ENCODE data around the gene MRPL19.
"Not testable (repeated sequence)": the region's sequence is repeated elsewhere in the genome, so short reads cannot be mapped to it uniquely, and the experiment has no call there.

Gene MRPL19

GRCh38 chr2:75676464-75676863 is 29.9 kb downstream of the MRPL19 start:
- Histone ChIP-seq H3K9ac (no peak overlapping the region), H3K36me3 (ENCODE audit: insufficient read depth) (no peaks in the 10 kb centered on the region), H3K79me2 (ENCODE audit: insufficient read depth, low read depth) (no peaks in the 10 kb centered on the region), H3K4me2 (peak overlapping the region; percentile 39), H2AFZ (ENCODE audit: low read depth) (no peak overlapping the region), H3K4me3 (IDR thresholded peaks at IDR 0.05; ENCODE audit: insufficient read depth, low read depth, low read length) (no peak overlapping the region), H3K27ac (no peak overlapping the region; the same call in 1 of the 2 replicates), H4K20me1 (ENCODE audit: insufficient read depth) (no peaks in the 10 kb centered on the region), H3K4me1 (ENCODE audit: low read depth, poor library complexity, severe bottlenecking) (peaks cover 58% of the 10 kb centered on the region), H3K27me3 (ENCODE audit: insufficient read depth, low read depth) (no peaks in the 10 kb centered on the region)
- no peak for TF ChIP-seq CTCF (conservative IDR thresholded peaks at IDR 0.05; ENCODE audit: low read depth, low read length)

- no peaks in the 10 kb centered on the region for H3K36me3 ChIP-seq (ENCODE audit: insufficient read depth)
- TF ChIP-seq CTCF (conservative IDR thresholded peaks at IDR 0.05; ENCODE audit: low read depth, low read length): no peak
Observed at GRCh38 chr2:75679556-75679955, 33.0 kb downstream of the MRPL19 start.

DNA sequence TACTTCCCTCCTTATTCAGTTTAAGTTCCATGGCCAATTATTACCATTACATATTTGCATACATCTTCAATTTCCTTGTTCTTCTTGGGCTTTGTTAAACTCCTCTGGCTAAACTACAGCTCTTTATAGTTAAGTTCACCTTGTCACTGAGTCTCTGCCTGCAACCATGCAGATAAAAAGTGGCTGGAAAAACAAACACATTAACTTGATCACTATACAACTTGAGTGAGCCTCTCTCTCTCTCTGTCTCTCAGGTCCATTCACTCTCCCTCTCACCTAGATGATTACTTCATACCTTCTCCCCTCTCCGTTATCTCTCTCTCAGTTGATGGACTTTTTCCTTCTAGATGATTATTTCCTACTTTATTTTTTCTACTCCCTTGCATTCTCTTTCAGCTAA is 33.8 kb downstream of the MRPL19 start:
- H3K79me2 ChIP-seq (ENCODE audit: insufficient read depth, low read depth): no peaks in the 10 kb centered on the region
- no peak overlapping the region for H2AFZ ChIP-seq (ENCODE audit: low read depth)
- H4K20me1 ChIP-seq (ENCODE audit: insufficient read depth): no peaks in the 10 kb centered on the region
- no peaks in the 10 kb centered on the region for H3K36me3 ChIP-seq (ENCODE audit: insufficient read depth)
- H3K27me3 ChIP-seq (ENCODE audit: insufficient read depth, low read depth): no peaks in the 10 kb centered on the region
- no peak overlapping the region for H3K9ac ChIP-seq
- peaks cover 45% of the 10 kb centered on the region for H3K4me1 ChIP-seq (ENCODE audit: low read depth, poor library complexity, severe bottlenecking)
- no peak overlapping the region for H3K4me2 ChIP-seq
- H3K4me3 ChIP-seq (IDR thresholded peaks at IDR 0.05; ENCODE audit: insufficient read depth, low read depth, low read length): no peak overlapping the region
- no peak for TF ChIP-seq CTCF (conservative IDR thresholded peaks at IDR 0.05; ENCODE audit: low read depth, low read length)
- no peak overlapping the region for H3K27ac ChIP-seq

More at GRCh38 chr2:75679556-75679955, 33.0 kb downstream of the MRPL19 start:
- peaks cover 54% of the 10 kb centered on the region for H3K4me1 ChIP-seq (ENCODE audit: low read depth, poor library complexity, severe bottlenecking)
- H3K4me2 ChIP-seq: peak overlapping the region; percentile 39; the same call in 1 of the 2 replicates
- H2AFZ ChIP-seq (ENCODE audit: low read depth): no peak overlapping the region
- no peak overlapping the region for H3K4me3 ChIP-seq (IDR thresholded peaks at IDR 0.05; ENCODE audit: insufficient read depth, low read depth, low read length)
- H3K27ac ChIP-seq: no peak overlapping the region
- H3K79me2 ChIP-seq (ENCODE audit: insufficient read depth, low read depth): no peaks in the 10 kb centered on the region
- H3K9ac ChIP-seq: no peak overlapping the region
- H3K27me3 ChIP-seq (ENCODE audit: insufficient read depth, low read depth): no peaks in the 10 kb centered on the region
- H4K20me1 ChIP-seq (ENCODE audit: insufficient read depth): no peaks in the 10 kb centered on the region

GRCh38 chr2:75683430-75683829 is 36.8 kb downstream of the MRPL19 start:
- not testable (repeated sequence) for H3K9ac ChIP-seq; H3K36me3 ChIP-seq (ENCODE audit: insufficient read depth); H4K20me1 ChIP-seq (ENCODE audit: insufficient read depth); H3K4me3 ChIP-seq (IDR thresholded peaks at IDR 0.05; ENCODE audit: insufficient read depth, low read depth, low read length); H3K27ac ChIP-seq; H2AFZ ChIP-seq (ENCODE audit: low read depth); H3K27me3 ChIP-seq (ENCODE audit: insufficient read depth, low read depth); H3K4me2 ChIP-seq; H3K79me2 ChIP-seq (ENCODE audit: insufficient read depth, low read depth)
- H3K4me1 ChIP-seq (ENCODE audit: low read depth, poor library complexity, severe bottlenecking): peaks cover 20% of the 10 kb centered on the region

DNA sequence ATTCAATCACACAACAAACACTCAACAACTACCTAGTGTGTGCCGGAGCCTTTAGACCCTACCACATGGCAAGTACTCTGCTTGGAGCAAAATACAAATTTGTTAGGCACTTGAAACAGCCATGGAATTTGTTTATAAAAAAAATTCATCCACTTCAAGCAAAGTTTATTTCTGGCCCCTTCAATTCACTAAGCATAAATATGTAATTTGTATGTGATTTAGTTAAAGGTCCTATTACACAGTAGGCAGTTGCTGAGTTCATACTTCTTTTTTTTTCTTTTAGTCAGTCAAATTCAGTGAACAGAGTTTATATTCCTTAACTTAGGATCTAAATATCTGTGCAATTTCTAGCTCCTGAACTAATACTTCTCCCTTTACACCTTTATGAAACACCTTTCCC is 41.6 kb downstream of the MRPL19 start:
- TF ChIP-seq CTCF (conservative IDR thresholded peaks at IDR 0.05; ENCODE audit: low read depth, low read length): no peak
- Histone ChIP-seq H3K27me3 (ENCODE audit: insufficient read depth, low read depth) (no peaks in the 10 kb centered on the region), H2AFZ (ENCODE audit: low read depth) (no peak overlapping the region), H3K4me1 (ENCODE audit: low read depth, poor library complexity, severe bottlenecking) (peaks cover 9% of the 10 kb centered on the region), H3K9ac (no peak overlapping the region), H4K20me1 (ENCODE audit: insufficient read depth) (no peaks in the 10 kb centered on the region), H3K4me3 (IDR thresholded peaks at IDR 0.05; ENCODE audit: insufficient read depth, low read depth, low read length) (no peak overlapping the region), H3K79me2 (ENCODE audit: insufficient read depth, low read depth) (no peaks in the 10 kb centered on the region), H3K36me3 (ENCODE audit: insufficient read depth) (no peaks in the 10 kb centered on the region; the same call in 1 of the 2 replicates), H3K4me2 (no peak overlapping the region), H3K27ac (no peak overlapping the region)
